HepG2 (cell line): ENCODE data around the gene CITED2. TPM values are rescaled to one million over a fixed set of nuclear protein-coding genes. Genes with fewer than 3 reads are reported as not detected.

ENCODE experiments used
- CENPBD1 ChIP-seq: sonication (generic); formaldehyde crosslinking; IDR thresholded peaks from 2 replicates; pipeline ENCODE4 v1.8.0; 2022; ENCODE audit warnings: missing genetic modification reagents, low read depth, mild to moderate bottlenecking, borderline replicate concordance
- CENPT ChIP-seq: sonication (generic); formaldehyde crosslinking; IDR thresholded peaks from 2 replicates; pipeline ENCODE4 v1.8.0; 2022; ENCODE audit warnings: low read depth, mild to moderate bottlenecking, moderate library complexity, missing genetic modification reagents
- MED1 ChIP-seq: sonication (generic); formaldehyde crosslinking; IDR thresholded peaks from 2 replicates; pipeline ENCODE4 v1.4.0; 2020; ENCODE audit warnings: missing genetic modification reagents
- SYNCRIP ChIP-seq: fragments of 200-400 bp; formaldehyde crosslinking; IDR thresholded peaks from 2 replicates; pipeline ENCODE4 v1.6.1; 2018; ENCODE audit warnings: mild to moderate bottlenecking, low read depth, low read length; ENCODE audit not compliant: insufficient read depth
- TOPORS ChIP-seq: sonication (generic); formaldehyde crosslinking; IDR thresholded peaks from 2 replicates; pipeline ENCODE4 v1.8.0; 2023; ENCODE audit warnings: mild to moderate bottlenecking, missing genetic modification reagents
- YEATS2 ChIP-seq: sonication (generic); formaldehyde crosslinking; IDR thresholded peaks from 2 replicates; pipeline ENCODE4 v1.4.0; 2020; ENCODE audit warnings: missing genetic modification reagents, borderline replicate concordance
- ZNF3 ChIP-seq: IDR thresholded peaks from 2 replicates; pipeline ENCODE4 v1.7.0; 2017; ENCODE audit warnings: inconsistent platforms
- ZNF318 ChIP-seq: sonication (generic); formaldehyde crosslinking; IDR thresholded peaks from 2 replicates; pipeline ENCODE4 v1.4.0; 2020; ENCODE audit warnings: mild to moderate bottlenecking, missing genetic modification reagents
- ZNF326 ChIP-seq: sonication (generic); formaldehyde crosslinking; IDR thresholded peaks from 2 replicates; pipeline ENCODE4 v1.4.0; 2020; ENCODE audit warnings: missing genetic modification reagents, borderline replicate concordance
- ZNF503 ChIP-seq: sonication (generic); formaldehyde crosslinking; IDR thresholded peaks from 2 replicates; pipeline ENCODE4 v1.4.0; 2020; ENCODE audit warnings: missing genetic modification reagents
- ZNF512B ChIP-seq: sonication (generic); formaldehyde crosslinking; IDR thresholded peaks from 2 replicates; pipeline ENCODE4 v1.5.1; 2020; ENCODE audit warnings: missing genetic modification reagents, mild to moderate bottlenecking, borderline replicate concordance
- ZNF513 ChIP-seq: sonication (generic); formaldehyde crosslinking; conservative IDR thresholded peaks from 2 replicates; pipeline ENCODE4 v1.5.0; 2020; ENCODE audit warnings: missing genetic modification reagents
- polyA plus RNA-seq, 8 experiments: library from polyadenylated mRNA; depleted of rRNA in 3 of 8; stranded (reverse) in 7 of 8; unstranded in 1 of 8; fragments of >200 nt; fragmentation: Illumina TruSeq in 4 of 8; extraction: Trizol in 4 of 8; gene quantifications; 2 replicates each; pipeline versions ENCODE4 v1.2.1 to v1.2.3, GENCODE V29; 2011 to 2016; ENCODE audit warnings: low read depth in 4 of 8, missing spikeins in 1 of 8, mixed read lengths in 1 of 8; ENCODE audit not compliant: insufficient read depth in 1 of 8
- total RNA-seq, 5 experiments: library from RNA; depleted of rRNA; stranded (reverse); fragments of >200 nt; fragmentation: Illumina TruSeq; extraction: Trizol; gene quantifications; 2 replicates each; pipeline ENCODE4 v1.2.3, GENCODE V29; 2016; ENCODE audit warnings: low read depth in 1 of 5

Gene CITED2
- total and polyA plus RNA-seq, 2 of the 13 experiments (the other 11 are each of a cell fraction or from before 2014, with no cell fraction given), result 17.6 to 57.2 TPM

GRCh38 chr6:139375226-139376016, 973 bp upstream of the CITED2 start (continued):
- TF ChIP-seq ZNF318 (CRISPR knock-in tag), result no peak
- peak; percentile 60; the same call in 1 of the 2 replicates for TF ChIP-seq YEATS2 (CRISPR knock-in tag)
- TF ChIP-seq ZNF326 (CRISPR knock-in tag), result no peak
- TF ChIP-seq ZNF513 (CRISPR knock-in tag), result no peak
- peak; percentile 88 for TF ChIP-seq MED1 (CRISPR knock-in tag)
- TF ChIP-seq TOPORS, result no peak
- no peak; the same call in 1 of the 2 replicates for TF ChIP-seq ZNF512B
- no peak for TF ChIP-seq CENPT
- TF ChIP-seq ZNF503 (CRISPR knock-in tag), result 0 out of 2 replicates have a peak, but pooled peaks have one; percentile 52
- no peak; the same call in 1 of the 2 replicates for TF ChIP-seq ZNF3 (CRISPR knock-in tag)
- no peak for TF ChIP-seq CENPBD1
- no peak for TF ChIP-seq SYNCRIP
